Measurements from ENCODE around the gene TTYH1. TPM values are rescaled to one million over a fixed set of nuclear protein-coding genes. Genes with fewer than 3 reads are reported as not detected.

The TTYH1 gene
- polyA plus RNA-seq, 1 of the 3 experiments (the other 2 are of a cell fraction), result 0.05 TPM

- Histone ChIP-seq H4K20me1 (ENCODE audit: insufficient read depth) (no peaks in the 10 kb centered on the region), H3K27me3 (ENCODE audit: insufficient read depth) (peaks cover 57% of the 10 kb centered on the region), H3K9me3 (no peaks in the 10 kb centered on the region), H3K79me2 (ENCODE audit: insufficient read depth) (no peaks in the 10 kb centered on the region), H3K9me2 (no peaks in the 10 kb centered on the region), H3K36me3 (replicated peaks in 1 of 2; ENCODE audit: control insufficient read depth in 1 of 2, insufficient read depth in 2 of 2, low read length in 1 of 2) (no peaks in the 10 kb centered on the region), H2AFZ (ENCODE audit: low read depth) (no peak overlapping the region), H3K4me3 (ENCODE audit: low read depth in 2 of 2, low read length in 1 of 2) (no peak overlapping the region), H3K27ac (ENCODE audit: low read depth in 2 of 2, low read length in 1 of 2) (no peak overlapping the region), H3F3A (replicated peaks; ENCODE audit: insufficient read depth) (peaks cover 5% of the 10 kb centered on the region), H3K4me1 (ENCODE audit: control insufficient read depth in 1 of 2, insufficient read depth in 2 of 2, low read depth in 1 of 2, low read length in 1 of 2) (no peaks in the 10 kb centered on the region), H3K9ac (no peak overlapping the region), H3K4me2 (no peak overlapping the region)
- ChIA-PET CTCF (interaction anchor here (1.4 to 2.2 kb wide), 2 partner anchors 8 to 26 kb away, joined by 4 to 8 read pairs; no protein-coding TSS in a partner anchor), POLR2A (no interaction called here)
- 15% methylated on average over 42 of the region's 44 CpGs for WGBS (ENCODE audit: low lambda C conversion rate)
- TF ChIP-seq NFIC (IDR thresholded peaks at IDR 0.05; ENCODE audit: borderline replicate concordance) (no peak), MXI1 (IDR thresholded peaks at IDR 0.05; ENCODE audit: low read depth, low read length) (no peak), RAD21 (IDR thresholded peaks at IDR 0.05; ENCODE audit: low read length) (no peak), PBX3 (IDR thresholded peaks at IDR 0.05) (no peak), RCOR1 (IDR thresholded peaks at IDR 0.05; ENCODE audit: low read length) (no peak), REST (IDR thresholded peaks at IDR 0.05; ENCODE audit: low read depth, low read length) (no peak), RFX5 (IDR thresholded peaks at IDR 0.05; ENCODE audit: low read length) (no peak), USF1 (IDR thresholded peaks at IDR 0.05; ENCODE audit: borderline replicate concordance, low read depth) (no peak), POLR2AphosphoS5 (IDR thresholded peaks at IDR 0.05; ENCODE audit: low read depth, low read length) (no peak), FOXM1 (IDR thresholded peaks at IDR 0.05; ENCODE audit: low read depth) (no peak), RXRA (IDR thresholded peaks at IDR 0.05; ENCODE audit: borderline replicate concordance, low read depth) (no peak), ZBTB33 (IDR thresholded peaks at IDR 0.05; ENCODE audit: borderline replicate concordance, low read depth) (no peak), SMC3 (IDR thresholded peaks at IDR 0.05; ENCODE audit: low read depth, low read length) (no peak), FOXJ3 (CRISPR knock-in tag; IDR thresholded peaks at IDR 0.05) (no peak), TAF1 (IDR thresholded peaks at IDR 0.05; ENCODE audit: borderline replicate concordance, low read depth, low read length) (no peak), EP300 (IDR thresholded peaks at IDR 0.05; ENCODE audit: borderline replicate concordance in 1 of 2, low read depth in 1 of 2, low read length in 1 of 2) (no peak), EZH2phosphoT487 (IDR thresholded peaks at IDR 0.05; ENCODE audit: borderline replicate concordance, low read depth) (no peak), FOSL2 (IDR thresholded peaks at IDR 0.05; ENCODE audit: borderline replicate concordance, low read depth) (no peak)
- DNase-seq, result no peak
Measured at GRCh38 chr19:54416695-54417491, 1.6 kb downstream of the TTYH1 start.

Data from SK-N-SH (cell line).